ENCODE measurements around the gene BST1. TPM values are rescaled to one million over a fixed set of nuclear protein-coding genes. Genes with fewer than 3 reads are reported as not detected.

BST1 gene, protein sequence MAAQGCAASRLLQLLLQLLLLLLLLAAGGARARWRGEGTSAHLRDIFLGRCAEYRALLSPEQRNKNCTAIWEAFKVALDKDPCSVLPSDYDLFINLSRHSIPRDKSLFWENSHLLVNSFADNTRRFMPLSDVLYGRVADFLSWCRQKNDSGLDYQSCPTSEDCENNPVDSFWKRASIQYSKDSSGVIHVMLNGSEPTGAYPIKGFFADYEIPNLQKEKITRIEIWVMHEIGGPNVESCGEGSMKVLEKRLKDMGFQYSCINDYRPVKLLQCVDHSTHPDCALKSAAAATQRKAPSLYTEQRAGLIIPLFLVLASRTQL
- 10 to 100 TPM; 12.3 to 54.3 (median 25.1) TPM for total RNA-seq
- 1 to 10 TPM; 3.8 to 5.9 (median 4.8) TPM for polyA plus RNA-seq
- long read RNA-seq, donor 1, transcript BST1-201 (9 exons, 1,480 nt) = major isoform, 8 of 8 reads
- long read RNA-seq, donor 1, partial matches to known transcripts = 0 of 8 reads
- long read RNA-seq, donor 1, other reads (novel, unspliced or antisense) = 0 of 8 reads
- long read RNA-seq, donor 2, partial matches to known transcripts = 0 of 3 reads
- long read RNA-seq, donor 2, other reads (novel, unspliced or antisense) = 0 of 3 reads

GRCh38 chr4:15702941-15703403 lies at the start of gene BST1:
Gene BST1, plus strand, starts transcription at chr4:15703065. Its CDS starts 80 bp downstream, at chr4:15703145.
- H3K27ac ChIP-seq = peak within 1 kb of the TSS in 7 of 8 donors; percentile 63 to 92 (median 84)
- 0 to 8% (median 1%) methylated on average over 42 to 43 of the region's 43 CpGs for WGBS, 5 donors

GRCh38 chr4:15653420-15653819 lies 49.4 kb upstream of the BST1 start:
- no peaks in the 10 kb centered on the region for H3K9me3 ChIP-seq
- peaks cover 38 to 89% (median 67%) of the 10 kb centered on the region in 6 donors for H3K4me1 ChIP-seq
- H3K36me3 ChIP-seq = no peaks in the 10 kb centered on the region
- H3K27me3 ChIP-seq (replicated peaks in 1 of 7) = no peaks in the 10 kb centered on the region
- intact Hi-C loops (cut with DNase I; ENCODE audit: low total_unique reads) = loop anchor here (10.0 kb wide), 2 partner anchors 419 to 649 kb away; partner anchors contain the start of gene CPEB2
- no peak for DNase-seq
- TF ChIP-seq POLR2AphosphoS5 (IDR thresholded peaks at IDR 0.05) (no peak), POLR2A (IDR thresholded peaks at IDR 0.05) (no peak)
- TF ChIP-seq, protein P1, sequence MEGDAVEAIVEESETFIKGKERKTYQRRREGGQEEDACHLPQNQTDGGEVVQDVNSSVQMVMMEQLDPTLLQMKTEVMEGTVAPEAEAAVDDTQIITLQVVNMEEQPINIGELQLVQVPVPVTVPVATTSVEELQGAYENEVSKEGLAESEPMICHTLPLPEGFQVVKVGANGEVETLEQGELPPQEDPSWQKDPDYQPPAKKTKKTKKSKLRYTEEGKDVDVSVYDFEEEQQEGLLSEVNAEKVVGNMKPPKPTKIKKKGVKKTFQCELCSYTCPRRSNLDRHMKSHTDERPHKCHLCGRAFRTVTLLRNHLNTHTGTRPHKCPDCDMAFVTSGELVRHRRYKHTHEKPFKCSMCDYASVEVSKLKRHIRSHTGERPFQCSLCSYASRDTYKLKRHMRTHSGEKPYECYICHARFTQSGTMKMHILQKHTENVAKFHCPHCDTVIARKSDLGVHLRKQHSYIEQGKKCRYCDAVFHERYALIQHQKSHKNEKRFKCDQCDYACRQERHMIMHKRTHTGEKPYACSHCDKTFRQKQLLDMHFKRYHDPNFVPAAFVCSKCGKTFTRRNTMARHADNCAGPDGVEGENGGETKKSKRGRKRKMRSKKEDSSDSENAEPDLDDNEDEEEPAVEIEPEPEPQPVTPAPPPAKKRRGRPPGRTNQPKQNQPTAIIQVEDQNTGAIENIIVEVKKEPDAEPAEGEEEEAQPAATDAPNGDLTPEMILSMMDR (IDR thresholded peaks at IDR 0.05 in 8 of 11, conservative IDR thresholded peaks at IDR 0.05 in 3 of 11) = no peak
- H3K4me3 ChIP-seq = peak overlapping the region; percentile 61 to 92 (median 77)
- WGBS, 5 donors = 11 to 23% (median 16%) methylated on average over 4 of the region's 4 CpGs
- H3K27ac ChIP-seq = peak overlapping the region; percentile 8 to 99 (median 99)

More at GRCh38 chr4:15702941-15703403, at the start of gene BST1:
- Histone ChIP-seq H3K4me1 (peaks cover 5 to 35% (median 13%) of the 10 kb centered on the region in 6 donors), H3K4me3 (peak within 1 kb of the TSS; percentile 33 to 77 (median 47)), H3K27me3 (replicated peaks in 1 of 7) (peaks cover 0 to 5% (median 0%) of the 10 kb centered on the region in 7 donors), H3K36me3 (peaks cover 0 to 7% (median 0%) of the 10 kb centered on the region in 6 donors), H3K9me3 (no peaks in the 10 kb centered on the region)
- TF ChIP-seq POLR2AphosphoS5 (IDR thresholded peaks at IDR 0.05) (peak; percentile 72 to 87 (median 79)), POLR2A (IDR thresholded peaks at IDR 0.05) (no peak)
- TF ChIP-seq, protein P1 (IDR thresholded peaks at IDR 0.05 in 8 of 11, conservative IDR thresholded peaks at IDR 0.05 in 3 of 11) = peak in 1 of 11 experiments; percentile 17
- intact Hi-C loops (cut with DNase I; ENCODE audit: low total_unique reads) = no loop called here
- peak; percentile 96 for DNase-seq

GRCh38 chr4:15653864-15654592 lies 48.8 kb upstream of the BST1 start:
- Histone ChIP-seq H3K4me1 (peaks cover 38 to 86% (median 61%) of the 10 kb centered on the region in 6 donors), H3K27ac (peak overlapping the region; percentile 97 to 99 (median 99)), H3K4me3 (peak overlapping the region; percentile 61 to 92 (median 77)), H3K9me3 (no peaks in the 10 kb centered on the region), H3K36me3 (no peaks in the 10 kb centered on the region), H3K27me3 (replicated peaks in 1 of 7) (no peaks in the 10 kb centered on the region)
- no peak for DNase-seq
- WGBS, 5 donors = 1 to 3% (median 3%) methylated on average over 7 of the region's 7 CpGs
- intact Hi-C loops (cut with DNase I; ENCODE audit: low total_unique reads) = loop anchor here (10.0 kb wide), 2 partner anchors 419 to 649 kb away; partner anchors contain the start of gene CPEB2
- no peak for TF ChIP-seq POLR2AphosphoS5 (IDR thresholded peaks at IDR 0.05)
- no peak for TF ChIP-seq POLR2A (IDR thresholded peaks at IDR 0.05)
- TF ChIP-seq, protein P1 (IDR thresholded peaks at IDR 0.05 in 8 of 11, conservative IDR thresholded peaks at IDR 0.05 in 3 of 11) = no peak

Data from spleen (tissue), 13 donors.